Measurements from ENCODE around the gene UBE2J2.

Gene UBE2J2

DNA sequence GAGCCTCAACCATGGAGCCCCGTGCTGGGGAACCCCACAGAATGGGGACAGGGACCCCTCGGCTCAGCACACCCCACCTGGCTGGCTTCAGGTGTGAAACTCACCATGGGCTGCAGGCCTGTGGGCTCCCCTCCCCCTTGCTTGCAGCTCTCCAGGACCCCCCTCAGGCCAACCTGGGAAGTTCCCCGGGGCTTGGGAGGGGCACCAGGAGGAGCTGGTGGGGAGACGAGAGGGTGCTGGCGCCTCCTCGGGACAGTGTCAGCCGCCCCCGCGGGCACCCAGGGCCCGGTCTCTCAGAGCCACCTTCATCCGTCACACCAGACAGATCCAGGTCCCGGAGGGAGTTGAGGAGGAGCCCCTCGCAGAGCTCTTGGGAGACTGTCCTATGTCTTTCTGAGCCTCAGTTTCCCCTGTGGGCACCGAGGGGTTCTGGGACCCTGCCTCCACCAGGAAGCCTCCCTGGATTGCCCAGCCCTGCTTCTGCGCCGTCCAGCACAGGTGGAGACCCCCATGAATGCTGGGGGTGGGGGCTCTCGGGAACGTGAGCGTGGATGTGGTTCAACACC, 66.6 kb downstream of the UBE2J2 start:
- no peak for DNase-seq

DNA sequence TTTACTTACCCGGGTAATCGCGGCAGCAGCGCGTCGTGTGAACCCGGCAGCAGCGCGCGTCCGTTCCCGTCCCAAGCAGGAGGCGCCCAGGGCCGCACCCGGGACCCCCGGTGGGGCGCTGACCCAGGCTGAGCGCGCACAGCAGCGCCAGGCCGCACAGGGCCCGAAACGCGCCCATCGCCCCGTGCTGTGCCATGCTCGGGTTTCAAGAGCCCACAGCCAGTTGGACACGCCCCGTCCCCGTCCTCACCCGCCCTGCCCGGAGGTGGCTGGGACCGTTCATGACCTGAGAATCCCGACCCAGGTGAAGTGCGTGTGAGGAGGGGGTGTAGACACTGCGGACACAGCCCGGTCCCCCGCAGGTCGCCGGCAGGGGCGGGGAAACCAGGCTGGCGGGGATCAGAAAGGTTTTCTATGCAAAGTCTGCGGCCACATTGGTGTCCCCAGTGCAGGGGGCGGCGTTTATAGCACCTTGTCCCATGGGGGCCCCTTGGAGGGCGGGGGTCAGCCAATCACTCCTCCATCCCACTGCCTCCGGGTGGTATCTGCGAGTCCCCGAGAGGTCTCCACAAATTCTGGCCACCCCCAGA, 67.2 kb downstream of the UBE2J2 start, which contains the start of gene TNFRSF18:
Gene TNFRSF18, minus strand, starts transcription at position 217 of the 590 bp plus-strand sequence. Its CDS starts 21 bp downstream, at position 196.
- DNase-seq: peak; percentile 66

DNA sequence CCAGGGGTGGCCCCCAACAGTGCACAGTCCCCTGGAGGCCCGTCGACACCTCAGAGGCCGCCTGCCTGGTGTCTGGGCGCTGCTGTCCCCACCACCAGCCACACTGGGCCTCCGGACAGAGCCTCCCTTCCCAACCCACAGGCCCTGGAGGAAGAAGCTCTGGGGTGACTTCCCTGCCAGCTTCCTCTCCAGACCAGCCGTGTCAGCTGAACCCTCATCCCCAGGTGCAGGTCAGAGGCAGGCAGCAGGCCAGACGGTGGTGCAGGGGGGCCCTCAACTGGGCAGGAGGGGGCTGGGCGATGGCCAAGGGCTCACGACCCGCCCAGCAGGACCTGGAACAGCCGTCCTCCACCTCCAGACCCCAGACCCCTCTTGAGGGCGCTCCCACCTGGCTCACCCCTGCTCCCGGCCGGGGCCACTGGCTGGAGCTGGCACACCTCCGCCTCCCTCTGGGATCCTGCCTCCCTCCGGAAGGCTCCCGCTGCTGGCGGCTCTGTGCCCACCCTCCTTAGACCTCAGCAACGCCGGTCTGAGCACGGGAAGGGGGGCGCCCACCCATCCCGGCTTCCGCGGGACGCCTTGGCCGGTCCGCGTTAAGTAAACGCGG, 67.8 kb downstream of the UBE2J2 start:
- DNase-seq: no peak

GRCh38 chr1:1204998-1205768, 68.5 kb downstream of the UBE2J2 start:
- no peak for DNase-seq

- DNase-seq: no peak
These were observed 69.2 kb downstream of the UBE2J2 start for GRCh38 chr1:1204425-1204920.

Measured in CD4-positive, alpha-beta T cell treated with Interleukin-17A for 4 hours (primary cell).